ENCODE results near the gene SLC6A13.

Gene SLC6A13

DNA sequence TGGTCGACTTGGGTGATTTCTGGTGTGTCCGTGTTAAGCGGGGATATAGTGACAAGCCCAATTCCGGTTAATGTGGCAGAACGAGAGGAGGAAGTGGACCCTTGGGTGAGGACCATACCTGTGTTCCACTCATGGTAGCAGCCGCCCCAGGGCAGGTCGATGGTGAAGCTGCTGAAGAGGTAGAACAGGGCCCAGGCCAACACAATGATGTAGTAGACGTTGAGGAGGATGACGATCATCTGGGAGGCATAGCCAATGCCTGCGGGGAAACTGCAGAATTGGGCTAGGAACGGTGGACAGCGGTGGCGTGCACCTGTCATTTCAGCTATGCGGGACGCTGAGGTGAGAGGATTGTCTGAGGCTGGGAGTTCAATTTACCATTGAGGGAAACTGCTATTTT, 20.1 kb downstream of the SLC6A13 start:
- Mint-ChIP-seq H3K9me3 (peaks cover 34% of the 10 kb centered on the region), H3K4me1 (no peaks in the 10 kb centered on the region), H3K4me3 (no peak overlapping the region), H3K27ac (no peak overlapping the region), H3K36me3 (ENCODE audit: low read depth) (peaks cover 3% of the 10 kb centered on the region), H3K27me3 (ENCODE audit: low read depth, poor library complexity) (peaks cover 26% of the 10 kb centered on the region)
- DNase-seq = no peak
- TF ChIP-seq, protein P1, sequence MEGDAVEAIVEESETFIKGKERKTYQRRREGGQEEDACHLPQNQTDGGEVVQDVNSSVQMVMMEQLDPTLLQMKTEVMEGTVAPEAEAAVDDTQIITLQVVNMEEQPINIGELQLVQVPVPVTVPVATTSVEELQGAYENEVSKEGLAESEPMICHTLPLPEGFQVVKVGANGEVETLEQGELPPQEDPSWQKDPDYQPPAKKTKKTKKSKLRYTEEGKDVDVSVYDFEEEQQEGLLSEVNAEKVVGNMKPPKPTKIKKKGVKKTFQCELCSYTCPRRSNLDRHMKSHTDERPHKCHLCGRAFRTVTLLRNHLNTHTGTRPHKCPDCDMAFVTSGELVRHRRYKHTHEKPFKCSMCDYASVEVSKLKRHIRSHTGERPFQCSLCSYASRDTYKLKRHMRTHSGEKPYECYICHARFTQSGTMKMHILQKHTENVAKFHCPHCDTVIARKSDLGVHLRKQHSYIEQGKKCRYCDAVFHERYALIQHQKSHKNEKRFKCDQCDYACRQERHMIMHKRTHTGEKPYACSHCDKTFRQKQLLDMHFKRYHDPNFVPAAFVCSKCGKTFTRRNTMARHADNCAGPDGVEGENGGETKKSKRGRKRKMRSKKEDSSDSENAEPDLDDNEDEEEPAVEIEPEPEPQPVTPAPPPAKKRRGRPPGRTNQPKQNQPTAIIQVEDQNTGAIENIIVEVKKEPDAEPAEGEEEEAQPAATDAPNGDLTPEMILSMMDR (IDR thresholded peaks at IDR 0.05) = no peak

DNA sequence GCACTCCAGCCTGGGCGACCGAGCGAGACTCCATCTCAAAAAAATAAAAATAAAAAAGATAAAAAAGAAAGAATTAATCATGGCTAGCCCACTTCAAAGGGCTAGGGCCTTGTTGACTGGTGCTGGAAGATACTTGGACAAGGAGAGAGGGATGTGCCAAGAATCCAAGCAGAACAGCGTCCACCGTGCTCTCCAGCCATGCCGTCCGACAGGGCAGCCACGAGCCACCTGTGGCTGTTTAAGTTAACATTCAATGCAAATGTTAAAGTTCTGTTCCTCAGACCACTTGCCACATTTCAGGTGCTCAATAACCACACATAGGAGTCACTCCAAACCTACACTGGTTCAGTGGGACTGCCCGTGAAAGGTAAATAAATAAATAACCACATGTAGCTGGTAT, 21.4 kb downstream of the SLC6A13 start:
- H3K27ac Mint-ChIP-seq = no peak overlapping the region
- peaks cover 31% of the 10 kb centered on the region for H3K27me3 Mint-ChIP-seq (ENCODE audit: low read depth, poor library complexity)
- H3K9me3 Mint-ChIP-seq = peaks cover 29% of the 10 kb centered on the region
- H3K4me3 Mint-ChIP-seq = no peak overlapping the region
- DNase-seq = no peak
- H3K36me3 Mint-ChIP-seq (ENCODE audit: low read depth) = peaks cover 3% of the 10 kb centered on the region
- TF ChIP-seq, protein P1 (IDR thresholded peaks at IDR 0.05) = no peak
- H3K4me1 Mint-ChIP-seq = no peaks in the 10 kb centered on the region

DNA sequence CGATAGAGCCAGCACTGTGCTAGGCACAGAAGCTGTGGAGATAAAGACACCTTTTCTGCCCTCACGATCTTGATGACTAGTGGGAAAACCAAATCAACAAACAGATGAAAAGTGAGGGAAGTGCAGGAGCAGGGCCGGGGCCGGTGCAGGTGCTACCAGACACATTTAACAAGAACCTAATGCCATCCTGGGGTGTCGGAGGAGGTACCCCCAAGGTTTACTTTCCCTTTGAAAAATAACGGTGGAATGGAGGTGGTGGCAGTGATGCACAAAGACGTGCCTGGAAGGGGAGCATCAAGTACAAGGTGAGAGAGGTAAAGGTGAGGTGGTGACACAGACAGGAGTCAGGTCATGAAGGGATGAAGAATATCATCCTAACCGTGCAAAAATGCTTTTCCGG, 22.1 kb downstream of the SLC6A13 start:
- Mint-ChIP-seq H3K36me3 (ENCODE audit: low read depth) (peaks cover 3% of the 10 kb centered on the region), H3K4me3 (no peak overlapping the region), H3K27me3 (ENCODE audit: low read depth, poor library complexity) (peaks cover 31% of the 10 kb centered on the region), H3K4me1 (no peaks in the 10 kb centered on the region), H3K27ac (no peak overlapping the region), H3K9me3 (peaks cover 35% of the 10 kb centered on the region)
- TF ChIP-seq, protein P1 (IDR thresholded peaks at IDR 0.05) = no peak
- DNase-seq = no peak

- TF ChIP-seq, protein P1 (IDR thresholded peaks at IDR 0.05) = no peak
- Mint-ChIP-seq H3K4me1 (peaks cover under 1% of the 10 kb centered on the region), H3K27me3 (ENCODE audit: low read depth, poor library complexity) (peaks cover 17% of the 10 kb centered on the region), H3K27ac (no peak overlapping the region), H3K4me3 (no peak overlapping the region), H3K9me3 (peaks cover 39% of the 10 kb centered on the region), H3K36me3 (ENCODE audit: low read depth) (peaks cover 5% of the 10 kb centered on the region)
- DNase-seq = no peak
Measured at GRCh38 chr12:238736-239398, 23.8 kb downstream of the SLC6A13 start.

GRCh38 chr12:238116-238515, 24.5 kb downstream of the SLC6A13 start:
- no peak overlapping the region for H3K4me3 Mint-ChIP-seq
- peaks cover 15% of the 10 kb centered on the region for H3K27me3 Mint-ChIP-seq (ENCODE audit: low read depth, poor library complexity)
- no peak overlapping the region for H3K27ac Mint-ChIP-seq
- TF ChIP-seq, protein P1 (IDR thresholded peaks at IDR 0.05) = no peak
- peaks cover 43% of the 10 kb centered on the region for H3K9me3 Mint-ChIP-seq
- H3K4me1 Mint-ChIP-seq = peaks cover 8% of the 10 kb centered on the region
- no peak for DNase-seq
- peaks cover 5% of the 10 kb centered on the region for H3K36me3 Mint-ChIP-seq (ENCODE audit: low read depth)
